GM19452 (cell line): ENCODE data around the gene AHSA1.

Experiments
- ATAC-seq: cut with Tn5 transposase; IDR thresholded peaks from one replicate; pipeline ENCODE4 v1.9.1; 2021; ENCODE audit not compliant: unreplicated experiment

AHSA1 gene

GRCh38 chr14:77507762-77508161 is 49.9 kb downstream of the AHSA1 start:
- ATAC-seq: no peak

DNA sequence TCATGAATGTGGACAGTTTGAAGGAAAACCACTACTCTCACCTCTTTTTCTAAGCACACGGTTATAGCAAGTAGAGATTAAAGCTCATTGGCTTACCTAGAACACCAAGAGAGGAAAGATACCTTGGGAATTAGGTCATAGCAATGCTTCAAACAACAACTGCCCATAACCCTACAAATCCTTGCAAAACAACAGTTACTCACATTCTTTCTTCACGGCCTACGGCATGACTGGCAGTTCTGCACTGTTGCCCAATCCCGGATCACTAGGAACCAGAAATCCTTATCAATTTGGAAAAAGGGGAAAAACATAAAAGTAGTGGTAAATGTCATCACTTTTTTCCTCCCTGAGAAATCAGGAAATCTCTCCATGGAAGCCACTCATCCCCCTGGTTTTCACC is 50.4 kb downstream of the AHSA1 start:
- ATAC-seq: no peak

DNA sequence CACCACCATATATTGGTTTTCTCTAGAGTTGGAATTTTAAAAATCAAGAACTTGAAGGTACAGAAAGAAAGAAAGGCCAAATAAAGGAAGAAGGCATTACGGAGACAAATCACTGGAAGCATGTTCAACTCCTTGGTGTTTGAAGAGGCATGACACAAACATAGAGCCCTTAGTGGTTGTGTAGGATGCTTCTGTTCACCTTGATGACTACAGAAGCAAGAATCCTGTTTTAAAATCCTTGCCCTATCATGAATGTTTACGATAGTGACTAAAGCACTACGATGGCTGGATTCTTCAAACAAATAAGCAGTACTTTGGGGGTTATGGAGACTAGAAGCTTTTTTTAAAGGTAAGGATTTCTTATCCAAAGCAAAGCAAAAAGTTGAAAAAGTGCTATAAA is 51.0 kb downstream of the AHSA1 start:
- ATAC-seq: no peak

- ATAC-seq: no peak
Measured at GRCh38 chr14:77509366-77509765, 51.5 kb downstream of the AHSA1 start.

DNA sequence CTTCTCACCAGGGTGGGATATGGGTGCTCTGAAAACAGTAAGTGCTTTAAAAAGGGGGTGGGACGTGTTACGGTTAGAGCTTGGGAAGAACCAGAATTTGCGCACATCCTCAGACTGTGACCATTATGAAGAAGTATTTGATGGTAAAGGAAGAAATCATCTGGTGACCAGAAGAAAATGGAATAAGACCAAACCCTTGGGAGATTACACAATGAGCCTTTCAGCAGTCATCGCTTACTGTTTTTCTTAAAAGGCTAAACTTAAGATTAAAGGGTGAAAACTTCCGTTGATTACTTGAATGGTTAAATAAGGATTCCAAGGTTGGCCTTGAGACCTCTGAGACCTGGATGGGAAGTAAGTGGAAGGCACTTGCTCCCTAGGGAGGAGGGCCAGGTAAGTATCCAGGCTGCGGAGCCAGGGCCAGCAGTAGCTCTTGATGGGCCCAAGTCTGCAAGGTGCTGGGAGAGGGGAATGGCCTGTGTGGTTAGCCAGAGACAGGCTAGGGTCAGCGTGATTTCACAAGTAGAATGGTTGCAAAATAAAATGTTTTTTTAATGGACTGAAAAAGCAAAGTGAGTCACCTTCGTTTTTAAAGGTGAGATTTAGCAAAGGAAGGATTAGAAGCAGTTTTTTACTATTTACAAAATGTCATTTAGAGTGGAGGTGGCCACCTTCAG is 53.7 kb downstream of the AHSA1 start:
- ATAC-seq: no peak

DNA sequence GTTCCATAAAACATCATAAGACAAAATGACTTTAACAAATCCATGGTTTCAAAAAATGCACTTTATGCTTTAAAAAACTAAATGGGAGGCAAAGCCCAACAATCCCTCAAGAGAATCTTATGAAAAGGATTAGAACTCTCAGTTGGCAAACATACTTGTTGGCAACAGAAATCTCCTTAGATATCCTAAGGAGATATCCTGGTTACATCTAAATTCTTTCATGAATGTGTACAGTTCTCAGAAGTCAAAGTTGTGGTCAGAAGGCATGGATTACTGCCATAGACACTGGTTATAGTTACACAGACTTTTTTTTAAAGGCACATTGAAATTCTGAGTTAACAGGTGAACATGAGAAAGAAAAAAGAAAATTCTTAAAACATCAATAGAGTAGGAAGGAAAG is 58.2 kb downstream of the AHSA1 start:
- no peak for ATAC-seq
